Measurements from ENCODE around the gene KRTAP2-1. TPM values are rescaled to one million over a fixed set of nuclear protein-coding genes. Genes with fewer than 3 reads are reported as not detected.
"Not testable (repeated sequence)": the region's sequence is repeated elsewhere in the genome, so short reads cannot be mapped to it uniquely, and the experiment has no call there.

KRTAP2-1 gene
- total and polyA plus RNA-seq, 2 donors from 2014 or later: not detected

GRCh38 chr17:41065829-41066624 lies 18.9 kb upstream of the KRTAP2-1 start, which contains the start of gene KRTAP2-4:
KRTAP2-4 (minus strand) TSS chr17:41065879; CDS start chr17:41065845, 34 bp downstream.
- Histone ChIP-seq H3K36me3 (ENCODE audit: control insufficient read depth in 2 of 3, insufficient read depth in 3 of 3, low read length in 3 of 3) (no peaks in the 10 kb centered on the region), H3K9me3 (ENCODE audit: control insufficient read depth in 2 of 3, insufficient read depth in 1 of 3, low read length in 3 of 3) (no peaks in the 10 kb centered on the region), H3K27me3 (ENCODE audit: control insufficient read depth, insufficient read depth, low read length) (no peaks in the 10 kb centered on the region), H3K27ac (ENCODE audit: low read depth in 2 of 2, low read length in 2 of 2) (no peak within 1 kb of the TSS), H3K9ac (ENCODE audit: low read length in 3 of 3) (no peak within 1 kb of the TSS), H3K4me1 (ENCODE audit: control insufficient read depth in 2 of 3, insufficient read depth in 2 of 3, low read depth in 1 of 3, low read length in 3 of 3) (no peaks in the 10 kb centered on the region), H3K4me3 (ENCODE audit: low read length in 3 of 3) (no peak within 1 kb of the TSS)
- FAIRE-seq (no peak), DNase-seq (no peak)
- TF ChIP-seq CTCF (IDR thresholded peaks at IDR 0.05; ENCODE audit: borderline replicate concordance, extremely low read depth, insufficient read depth): no peak
- intact Hi-C loops (cut with DNase I): no loop called here

GRCh38 chr17:41065016-41065689 lies 18.0 kb upstream of the KRTAP2-1 start:
- FAIRE-seq; H3K4me3 ChIP-seq (ENCODE audit: low read length in 3 of 3); DNase-seq; H3K4me1 ChIP-seq (ENCODE audit: control insufficient read depth in 2 of 3, insufficient read depth in 2 of 3, low read depth in 1 of 3, low read length in 3 of 3); H3K9me3 ChIP-seq (ENCODE audit: control insufficient read depth in 2 of 3, insufficient read depth in 1 of 3, low read length in 3 of 3); intact Hi-C loops (cut with DNase I); H3K27ac ChIP-seq (ENCODE audit: low read depth in 2 of 2, low read length in 2 of 2); H3K9ac ChIP-seq (ENCODE audit: low read length in 3 of 3); H3K36me3 ChIP-seq (ENCODE audit: control insufficient read depth in 2 of 3, insufficient read depth in 3 of 3, low read length in 3 of 3); H3K27me3 ChIP-seq (ENCODE audit: control insufficient read depth, insufficient read depth, low read length): not testable (repeated sequence)

GRCh38 chr17:41064301-41064700 lies 17.2 kb upstream of the KRTAP2-1 start:
- Histone ChIP-seq H3K4me3 (ENCODE audit: low read length in 3 of 3) (no peak overlapping the region), H3K4me1 (ENCODE audit: control insufficient read depth in 2 of 3, insufficient read depth in 2 of 3, low read depth in 1 of 3, low read length in 3 of 3) (no peaks in the 10 kb centered on the region), H3K27me3 (ENCODE audit: control insufficient read depth, insufficient read depth, low read length) (no peaks in the 10 kb centered on the region), H3K27ac (ENCODE audit: low read depth in 2 of 2, low read length in 2 of 2) (no peak overlapping the region), H3K36me3 (ENCODE audit: control insufficient read depth in 2 of 3, insufficient read depth in 3 of 3, low read length in 3 of 3) (no peaks in the 10 kb centered on the region), H3K9ac (ENCODE audit: low read length in 3 of 3) (no peak overlapping the region), H3K9me3 (ENCODE audit: control insufficient read depth in 2 of 3, insufficient read depth in 1 of 3, low read length in 3 of 3) (no peaks in the 10 kb centered on the region)
- DNase-seq: no peak
- intact Hi-C loops (cut with DNase I): no loop called here
- FAIRE-seq: no peak
- no peak for TF ChIP-seq CTCF (IDR thresholded peaks at IDR 0.05; ENCODE audit: borderline replicate concordance, extremely low read depth, insufficient read depth)

GRCh38 chr17:41063449-41063848 lies 16.3 kb upstream of the KRTAP2-1 start:
- Histone ChIP-seq H3K9me3 (ENCODE audit: control insufficient read depth in 2 of 3, insufficient read depth in 1 of 3, low read length in 3 of 3) (no peaks in the 10 kb centered on the region), H3K4me1 (ENCODE audit: control insufficient read depth in 2 of 3, insufficient read depth in 2 of 3, low read depth in 1 of 3, low read length in 3 of 3) (no peaks in the 10 kb centered on the region), H3K36me3 (ENCODE audit: control insufficient read depth in 2 of 3, insufficient read depth in 3 of 3, low read length in 3 of 3) (no peaks in the 10 kb centered on the region), H3K27ac (ENCODE audit: low read depth in 2 of 2, low read length in 2 of 2) (no peak overlapping the region), H3K4me3 (ENCODE audit: low read length in 3 of 3) (no peak overlapping the region), H3K27me3 (ENCODE audit: control insufficient read depth, insufficient read depth, low read length) (no peaks in the 10 kb centered on the region), H3K9ac (ENCODE audit: low read length in 3 of 3) (no peak overlapping the region)
- TF ChIP-seq CTCF (IDR thresholded peaks at IDR 0.05; ENCODE audit: borderline replicate concordance, extremely low read depth, insufficient read depth): no peak
- intact Hi-C loops (cut with DNase I): no loop called here
- no peak for FAIRE-seq
- no peak for DNase-seq

Measured in kidney (tissue), 14 donors.